ENCODE data around the gene LRRC23. TPM values are rescaled to one million over a fixed set of nuclear protein-coding genes. Genes with fewer than 3 reads are reported as not detected.
A peak's percentile ranks its signal among the peaks of the same experiment; 100 is the strongest.
"Not testable (repeated sequence)": the region's sequence is repeated elsewhere in the genome, so short reads cannot be mapped to it uniquely, and the experiment has no call there.

Gene LRRC23
- total RNA-seq, 4 donors from 2014 or later, result 8.7 to 16.4 (median 13.0) TPM

DNA sequence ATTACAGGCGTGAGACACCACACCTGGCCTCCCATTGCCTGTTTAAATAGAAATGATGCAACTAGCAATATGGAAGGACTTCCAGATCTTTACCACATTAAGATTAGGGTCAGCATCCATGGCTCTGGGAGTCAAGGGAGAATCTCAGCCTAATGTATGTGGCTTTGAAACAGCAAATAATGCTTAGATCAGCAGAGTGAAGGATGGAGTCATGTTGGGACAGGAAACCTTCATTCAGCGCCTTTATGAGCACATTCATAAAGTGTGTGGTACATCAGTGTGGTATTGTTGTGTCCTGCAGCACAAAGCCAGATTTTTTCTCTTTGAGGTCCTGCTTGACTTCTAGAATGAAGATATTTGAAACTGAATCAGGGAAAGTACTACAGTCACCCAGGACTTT lies 16.3 kb upstream of the LRRC23 start:
- no peak for DNase-seq
- H3K4me1 ChIP-seq, result peaks cover 6 to 23% of the 10 kb centered on the region in 2 donors
- H3K27me3 ChIP-seq, result no peaks in the 10 kb centered on the region
- intact Hi-C loops (cut with DNase I), result no loop called here
- no peak overlapping the region for H3K4me3 ChIP-seq (replicated peaks in 1 of 3)
- H3K9me3 ChIP-seq, result no peaks in the 10 kb centered on the region
- no peak for TF ChIP-seq POLR2A (IDR thresholded peaks at IDR 0.05)
- TF ChIP-seq, protein P1, sequence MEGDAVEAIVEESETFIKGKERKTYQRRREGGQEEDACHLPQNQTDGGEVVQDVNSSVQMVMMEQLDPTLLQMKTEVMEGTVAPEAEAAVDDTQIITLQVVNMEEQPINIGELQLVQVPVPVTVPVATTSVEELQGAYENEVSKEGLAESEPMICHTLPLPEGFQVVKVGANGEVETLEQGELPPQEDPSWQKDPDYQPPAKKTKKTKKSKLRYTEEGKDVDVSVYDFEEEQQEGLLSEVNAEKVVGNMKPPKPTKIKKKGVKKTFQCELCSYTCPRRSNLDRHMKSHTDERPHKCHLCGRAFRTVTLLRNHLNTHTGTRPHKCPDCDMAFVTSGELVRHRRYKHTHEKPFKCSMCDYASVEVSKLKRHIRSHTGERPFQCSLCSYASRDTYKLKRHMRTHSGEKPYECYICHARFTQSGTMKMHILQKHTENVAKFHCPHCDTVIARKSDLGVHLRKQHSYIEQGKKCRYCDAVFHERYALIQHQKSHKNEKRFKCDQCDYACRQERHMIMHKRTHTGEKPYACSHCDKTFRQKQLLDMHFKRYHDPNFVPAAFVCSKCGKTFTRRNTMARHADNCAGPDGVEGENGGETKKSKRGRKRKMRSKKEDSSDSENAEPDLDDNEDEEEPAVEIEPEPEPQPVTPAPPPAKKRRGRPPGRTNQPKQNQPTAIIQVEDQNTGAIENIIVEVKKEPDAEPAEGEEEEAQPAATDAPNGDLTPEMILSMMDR (IDR thresholded peaks at IDR 0.05), result no peak
- H3K36me3 ChIP-seq, result peaks cover 0 to 10% of the 10 kb centered on the region in 2 donors
- H3K27ac ChIP-seq, result no peak overlapping the region
- WGBS, 2 donors, result 90 to 100% methylated on average over 2 of the region's 2 CpGs

DNA sequence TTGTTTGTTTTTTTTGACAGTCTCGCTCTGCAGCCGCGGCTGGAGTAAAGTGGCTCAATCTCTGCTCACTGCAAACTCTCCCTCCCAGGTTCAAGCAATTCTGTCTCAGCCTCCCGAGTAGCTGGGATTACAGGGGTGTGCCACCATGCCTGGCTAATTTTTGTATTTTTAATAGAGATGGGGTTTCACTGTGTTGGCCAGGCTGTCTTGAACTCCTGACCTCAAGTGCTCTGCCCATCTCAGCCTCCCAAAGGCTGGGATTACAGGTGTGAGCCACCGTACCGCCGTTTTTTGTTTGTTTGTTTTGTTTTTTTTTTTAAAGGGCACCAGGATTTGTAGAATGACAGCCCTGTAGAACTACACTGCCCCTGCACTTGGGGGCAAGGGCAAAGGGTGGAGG lies 15.8 kb upstream of the LRRC23 start:
- H3K4me3 ChIP-seq (replicated peaks in 1 of 3); DNase-seq; H3K36me3 ChIP-seq; intact Hi-C loops (cut with DNase I); H3K27me3 ChIP-seq; H3K9me3 ChIP-seq: not testable (repeated sequence)
- Histone ChIP-seq H3K4me1 (peaks cover 6 to 23% of the 10 kb centered on the region in 2 donors), H3K27ac (peak overlapping the region in 1 of 3 donors; percentile 26)
- 79 to 86% methylated on average over 7 of the region's 7 CpGs for WGBS, 2 donors

DNA sequence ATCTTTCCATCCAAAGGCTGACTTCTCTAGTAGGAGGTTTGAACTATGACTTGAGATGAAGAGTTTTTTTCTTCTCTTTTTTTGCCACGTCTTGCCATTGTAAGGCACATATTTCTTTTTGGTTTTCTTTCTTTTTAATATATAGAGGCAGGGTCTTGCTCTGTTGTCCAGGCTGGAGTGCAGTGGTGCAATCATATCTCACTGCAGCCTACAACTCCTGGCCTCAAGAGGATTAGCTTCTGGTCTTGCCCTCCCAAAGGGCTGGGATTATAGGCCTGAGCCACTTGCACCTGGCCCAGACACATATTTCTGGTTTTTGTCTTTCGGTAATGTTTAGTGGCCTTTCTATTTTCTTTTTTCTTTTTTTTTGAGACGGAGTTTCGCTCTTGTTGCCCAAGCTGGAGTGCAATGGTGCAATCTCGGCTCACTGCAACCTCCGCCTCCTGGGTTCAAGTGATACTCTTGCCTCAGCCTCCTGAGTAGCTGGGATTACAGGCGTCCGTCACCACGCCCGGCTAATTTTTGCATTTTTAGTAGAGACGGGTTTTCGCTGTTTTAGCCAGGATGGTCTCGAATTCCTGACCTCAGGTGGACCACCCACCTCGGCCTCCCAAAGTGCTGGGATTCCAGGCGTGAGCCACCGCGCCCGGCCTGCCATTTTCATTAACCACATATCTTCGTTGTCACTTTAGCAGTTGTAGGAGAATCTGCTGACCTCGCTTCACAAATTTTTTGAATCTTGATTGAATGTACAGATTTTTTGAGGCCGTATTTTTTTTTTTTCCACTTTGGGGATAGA lies 14.6 kb upstream of the LRRC23 start:
- intact Hi-C loops (cut with DNase I); DNase-seq; H3K9me3 ChIP-seq; H3K36me3 ChIP-seq; H3K4me3 ChIP-seq (replicated peaks in 1 of 3); H3K27me3 ChIP-seq: not testable (repeated sequence)
- 93 to 94% methylated on average over 21 of the region's 21 CpGs for WGBS, 2 donors
- Histone ChIP-seq H3K4me1 (peaks cover 6 to 23% of the 10 kb centered on the region in 2 donors), H3K27ac (peak overlapping the region; percentile 81 to 99 (median 90))

DNA sequence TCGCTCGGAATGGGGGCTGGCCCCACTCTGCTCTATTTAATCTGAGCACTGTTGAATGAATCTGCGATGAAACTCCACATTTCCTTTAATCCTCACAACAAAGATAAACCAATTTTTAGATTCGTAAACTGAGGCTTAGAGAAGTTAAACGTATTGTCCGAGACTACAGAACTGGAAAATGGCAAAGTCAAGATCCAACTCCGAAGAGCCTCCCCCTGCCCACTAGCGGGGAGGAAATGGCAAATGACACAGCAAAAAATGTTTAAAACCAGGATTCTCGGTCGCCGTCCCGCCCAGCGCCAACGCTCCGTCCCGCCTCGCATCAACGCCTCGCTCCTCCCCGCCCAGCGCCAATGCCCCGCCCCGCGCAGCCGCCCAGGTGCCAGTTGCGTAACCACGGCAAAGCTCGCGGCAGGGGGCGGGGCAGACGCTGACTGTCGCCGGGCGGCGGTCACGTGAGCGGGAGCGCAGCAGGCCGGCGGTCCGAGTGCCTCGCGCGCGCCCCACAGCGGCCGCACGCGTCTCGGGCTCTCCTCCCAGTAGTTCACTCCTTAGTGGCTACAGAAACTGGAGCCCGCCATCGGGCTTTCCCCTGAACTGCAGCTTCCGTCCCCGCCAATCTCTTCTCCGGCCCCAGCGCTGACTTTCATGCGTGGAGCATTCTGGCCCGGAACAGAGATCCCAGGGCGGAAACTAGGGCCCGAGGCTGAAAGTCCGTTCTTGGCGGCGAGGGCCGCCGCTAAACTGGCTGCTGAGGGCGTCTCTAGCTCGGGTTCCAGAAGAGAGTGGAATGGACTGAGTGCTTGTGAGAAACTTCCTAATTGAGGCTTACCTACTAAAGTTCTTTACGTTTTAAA lies 13.6 kb upstream of the LRRC23 start:
- Histone ChIP-seq H3K36me3 (no peaks in the 10 kb centered on the region), H3K27ac (peak overlapping the region; percentile 81 to 99 (median 90)), H3K9me3 (no peaks in the 10 kb centered on the region), H3K27me3 (no peaks in the 10 kb centered on the region), H3K4me3 (replicated peaks in 1 of 3) (peak overlapping the region in 2 of 3 donors; percentile 29 to 55), H3K4me1 (peaks cover 6 to 23% of the 10 kb centered on the region in 2 donors)
- DNase-seq, result peak; percentile 98 to 99
- 2 to 6% methylated on average over 16 to 68 of the region's 68 CpGs for whole genome bisulfite sequencing, 2 donors
- intact Hi-C loops (cut with DNase I), result no loop called here
- TF ChIP-seq, protein P1 (IDR thresholded peaks at IDR 0.05), result peak; percentile 53 to 97 (median 88)
- TF ChIP-seq POLR2A (IDR thresholded peaks at IDR 0.05), result peak in 1 of 2 donors; percentile 90

DNA sequence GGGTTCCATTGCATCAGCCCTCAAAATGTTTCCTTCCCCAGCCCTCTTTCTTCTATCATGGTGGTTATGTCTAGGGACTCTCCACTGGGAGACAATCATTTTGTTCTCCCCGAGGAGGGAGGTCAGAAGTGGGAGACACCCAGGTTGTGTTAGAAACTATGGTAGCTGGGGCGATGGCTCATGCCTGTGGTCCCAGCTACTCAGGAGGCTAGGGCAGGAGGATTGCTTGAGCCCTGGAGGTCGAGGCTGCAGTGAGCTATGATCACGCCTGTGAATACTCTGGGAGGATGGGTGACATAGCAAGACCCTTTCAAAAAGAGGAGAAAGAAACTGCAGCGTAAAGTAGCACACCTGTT lies 13.0 kb upstream of the LRRC23 start:
- DNase-seq, result no peak
- TF ChIP-seq POLR2A (IDR thresholded peaks at IDR 0.05), result no peak
- TF ChIP-seq, protein P1 (IDR thresholded peaks at IDR 0.05), result no peak
- Histone ChIP-seq H3K27me3 (no peaks in the 10 kb centered on the region), H3K27ac (peak overlapping the region; percentile 81 to 87 (median 86)), H3K4me3 (replicated peaks in 1 of 3) (peak overlapping the region in 2 of 3 donors; percentile 29 to 55), H3K9me3 (no peaks in the 10 kb centered on the region), H3K4me1 (peaks cover 6 to 23% of the 10 kb centered on the region in 2 donors), H3K36me3 (no peaks in the 10 kb centered on the region)
- 87 to 91% methylated on average over 5 of the region's 5 CpGs for WGBS, 2 donors
- intact Hi-C loops (cut with DNase I), result no loop called here

DNA sequence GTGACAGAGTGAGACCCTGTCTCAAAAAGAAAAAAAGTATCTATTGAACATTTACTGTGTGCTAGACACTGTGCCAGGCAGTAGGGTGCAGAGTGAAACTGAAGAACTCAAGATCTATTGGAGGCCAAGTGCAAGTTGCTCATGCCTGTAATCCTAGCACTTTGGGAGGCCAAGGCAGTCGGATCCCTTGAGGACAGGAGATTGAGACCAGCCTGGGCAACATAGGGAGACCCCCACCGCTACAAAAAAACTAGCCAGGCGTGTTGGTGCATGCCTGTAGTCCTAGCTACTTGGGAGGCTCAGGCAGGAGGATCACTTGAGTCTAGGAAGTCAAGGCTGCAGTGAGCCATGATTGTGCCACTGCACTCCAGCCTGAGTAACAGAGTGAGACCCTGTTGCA lies 11.9 kb upstream of the LRRC23 start:
- H3K27me3 ChIP-seq; H3K36me3 ChIP-seq; intact Hi-C loops (cut with DNase I); H3K4me3 ChIP-seq (replicated peaks in 1 of 3); DNase-seq; H3K9me3 ChIP-seq; H3K27ac ChIP-seq: not testable (repeated sequence)
- WGBS, 2 donors, result 94 to 95% methylated on average over 3 of the region's 3 CpGs
- peaks cover 6 to 16% of the 10 kb centered on the region in 2 donors for H3K4me1 ChIP-seq

Measured in thyroid gland (tissue), 4 donors.